ENCODE measurements around the gene BATF3. TPM values are rescaled to one million over a fixed set of nuclear protein-coding genes. Genes with fewer than 3 reads are reported as not detected.

The BATF3 gene
- total RNA-seq, 1 experiment from 2014 or later, result 2.1 TPM

DNA sequence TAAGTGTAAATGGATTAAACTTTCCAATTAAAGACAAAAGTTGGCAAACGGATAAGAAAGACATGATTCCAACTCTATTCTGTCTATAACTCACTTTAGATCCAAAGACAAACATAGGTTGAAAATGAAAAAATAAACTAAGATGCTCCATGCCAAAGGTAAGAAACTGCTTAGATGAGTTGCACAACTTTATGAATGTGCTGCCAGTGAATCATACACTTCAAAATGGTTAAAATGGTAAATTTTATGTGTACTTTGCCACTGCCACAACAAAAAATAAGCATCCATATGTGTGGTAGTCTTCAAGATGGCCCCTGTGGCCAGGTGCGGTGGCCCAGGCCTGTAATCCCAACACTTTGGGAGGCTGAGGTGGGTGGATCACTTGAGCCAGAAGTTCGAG lies 46.9 kb upstream of the BATF3 start:
- no peak overlapping the region for H3K4me3 Mint-ChIP-seq
- Histone ChIP-seq H2BK15ac (ENCODE audit: low read depth, low read length) (no peak overlapping the region), H3K27me3 (ENCODE audit: insufficient read depth, low read length) (no peaks in the 10 kb centered on the region), H3K4ac (ENCODE audit: low read depth, low read length) (no peak overlapping the region), H3K56ac (ENCODE audit: insufficient read length, low read depth, low read length) (no peak overlapping the region), H2BK20ac (ENCODE audit: low read depth, low read length, poor library complexity, severe bottlenecking) (no peak overlapping the region), H4K5ac (ENCODE audit: insufficient read length, low read depth, low read length) (no peak overlapping the region), H4K20me1 (ENCODE audit: control insufficient read depth, insufficient read depth, insufficient read length) (no peaks in the 10 kb centered on the region), H3K23me2 (ENCODE audit: insufficient read length, low read depth, low read length, poor library complexity, severe bottlenecking) (no peaks in the 10 kb centered on the region), H3K27ac (ENCODE audit: insufficient read length, low read depth, low read length) (no peak overlapping the region), H3K4me1 (ENCODE audit: insufficient read depth, low read length) (no peaks in the 10 kb centered on the region), H2AK5ac (ENCODE audit: insufficient read length, low read length) (no peak overlapping the region), H3K14ac (ENCODE audit: insufficient read depth, low read length) (no peak overlapping the region), H2BK12ac (ENCODE audit: insufficient read length, low read depth, low read length) (no peak overlapping the region), H4K91ac (ENCODE audit: insufficient read length, low read depth, low read length) (no peak overlapping the region), H3T11ph (ENCODE audit: low read length) (no peak overlapping the region), H3K79me2 (ENCODE audit: insufficient read depth, low read length) (peaks cover 2% of the 10 kb centered on the region; the same call in 1 of the 2 replicates), H3K4me2 (ENCODE audit: insufficient read depth, insufficient read length, low read length) (no peak overlapping the region), H4K8ac (replicated peaks; ENCODE audit: insufficient read length, low read depth, low read length) (no peak overlapping the region), H3K9ac (ENCODE audit: extremely low read depth, insufficient read length, low read length) (no peak overlapping the region), H3K9me3 (ENCODE audit: control insufficient read depth, low read depth, low read length) (no peaks in the 10 kb centered on the region), H3K18ac (ENCODE audit: insufficient read length, low read depth, low read length) (no peak overlapping the region), H3K79me1 (ENCODE audit: insufficient read depth, low read depth, low read length, poor library complexity, severe bottlenecking) (peaks cover 3% of the 10 kb centered on the region), H2BK5ac (ENCODE audit: insufficient read length, low read length) (no peak overlapping the region), H2AFZ (ENCODE audit: low read length) (no peak overlapping the region), H3K23ac (ENCODE audit: insufficient read length, low read depth, low read length) (no peak overlapping the region), H2BK120ac (ENCODE audit: low read depth, low read length, poor library complexity, severe bottlenecking) (no peak overlapping the region)
- no CpG with 5 or more reads among the region's 3 CpGs for WGBS (ENCODE audit: extremely low coverage, insufficient read length, low lambda C conversion rate)
- no peaks in the 10 kb centered on the region; a peak in 1 of 5 replicates for H3K9me3 Mint-ChIP-seq
- DNase-seq, result no peak
- H3K27me3 Mint-ChIP-seq (ENCODE audit: low read depth), result no peaks in the 10 kb centered on the region
- peaks cover 12% of the 10 kb centered on the region in 3 experiments; a peak in 6 of 7 replicates for H3K36me3 Mint-ChIP-seq (ENCODE audit: insufficient read depth in 1 of 3, low read depth in 3 of 3)
- H3K27ac Mint-ChIP-seq, result no peak overlapping the region
- TF ChIP-seq, protein P1, sequence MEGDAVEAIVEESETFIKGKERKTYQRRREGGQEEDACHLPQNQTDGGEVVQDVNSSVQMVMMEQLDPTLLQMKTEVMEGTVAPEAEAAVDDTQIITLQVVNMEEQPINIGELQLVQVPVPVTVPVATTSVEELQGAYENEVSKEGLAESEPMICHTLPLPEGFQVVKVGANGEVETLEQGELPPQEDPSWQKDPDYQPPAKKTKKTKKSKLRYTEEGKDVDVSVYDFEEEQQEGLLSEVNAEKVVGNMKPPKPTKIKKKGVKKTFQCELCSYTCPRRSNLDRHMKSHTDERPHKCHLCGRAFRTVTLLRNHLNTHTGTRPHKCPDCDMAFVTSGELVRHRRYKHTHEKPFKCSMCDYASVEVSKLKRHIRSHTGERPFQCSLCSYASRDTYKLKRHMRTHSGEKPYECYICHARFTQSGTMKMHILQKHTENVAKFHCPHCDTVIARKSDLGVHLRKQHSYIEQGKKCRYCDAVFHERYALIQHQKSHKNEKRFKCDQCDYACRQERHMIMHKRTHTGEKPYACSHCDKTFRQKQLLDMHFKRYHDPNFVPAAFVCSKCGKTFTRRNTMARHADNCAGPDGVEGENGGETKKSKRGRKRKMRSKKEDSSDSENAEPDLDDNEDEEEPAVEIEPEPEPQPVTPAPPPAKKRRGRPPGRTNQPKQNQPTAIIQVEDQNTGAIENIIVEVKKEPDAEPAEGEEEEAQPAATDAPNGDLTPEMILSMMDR (conservative IDR thresholded peaks at IDR 0.05), result no peak
- H3K4me1 Mint-ChIP-seq, result peaks cover 8 to 16% of the 10 kb centered on the region in 2 experiments
